GM18507 (cell line): ENCODE measurements around the gene KIAA1217.

Experiments used
- DNase-seq: peaks from one replicate; pipeline ENCODE4 v3.0.0; 2011; ENCODE audit warnings: low read depth; ENCODE audit not compliant: insufficient read length; ENCODE audit errors: extremely low spot score
- FAIRE-seq: peaks from 2 replicates; lab custom pipeline; 2011; peaks lifted over from hg19 to GRCh38; lab: Jason Lieb, UNC

Gene KIAA1217

GRCh38 chr10:24550680-24551079 lies 341.7 kb downstream of the KIAA1217 start:
- no peak for DNase-seq
- no peak for FAIRE-seq

- FAIRE-seq (no peak), DNase-seq (no peak)
Observed at GRCh38 chr10:24551161-24551560, 342.2 kb downstream of the KIAA1217 start.

DNA sequence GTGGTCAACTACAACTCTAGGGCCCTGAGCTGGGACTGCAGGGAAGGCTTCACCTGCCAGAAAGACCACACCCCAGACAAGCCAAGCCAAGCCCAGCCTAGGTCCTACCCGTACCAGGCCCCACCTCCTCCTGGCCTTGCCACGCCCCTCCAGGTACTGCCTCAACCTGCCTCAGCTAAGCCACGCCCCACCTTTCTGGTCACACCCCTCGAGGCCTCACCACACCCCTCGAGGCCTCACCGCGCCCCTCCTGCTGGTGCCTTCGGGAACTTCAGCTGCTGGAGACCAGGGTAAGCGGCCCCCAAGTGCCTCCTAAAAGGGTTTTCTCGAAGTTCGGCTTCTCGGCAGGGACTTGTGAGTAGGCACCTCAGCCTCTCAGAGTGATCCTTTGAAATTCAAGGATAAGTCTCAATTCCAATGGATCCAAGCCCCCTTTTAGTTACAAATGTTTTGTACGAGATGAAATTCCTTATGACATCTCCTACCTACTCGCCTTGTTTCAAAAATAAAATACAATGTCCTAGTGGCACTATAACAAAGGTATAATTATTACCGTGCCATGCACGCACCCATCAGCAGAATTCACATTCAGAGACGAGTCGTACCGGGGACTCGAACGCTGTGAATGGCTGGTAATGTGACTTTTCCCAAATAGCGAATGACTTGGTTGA lies 343.5 kb downstream of the KIAA1217 start:
- no peak for FAIRE-seq
- peak; percentile 12 for DNase-seq

- DNase-seq, result no peak
- FAIRE-seq, result no peak
Observed at GRCh38 chr10:24553051-24553612, 344.2 kb downstream of the KIAA1217 start.

DNA sequence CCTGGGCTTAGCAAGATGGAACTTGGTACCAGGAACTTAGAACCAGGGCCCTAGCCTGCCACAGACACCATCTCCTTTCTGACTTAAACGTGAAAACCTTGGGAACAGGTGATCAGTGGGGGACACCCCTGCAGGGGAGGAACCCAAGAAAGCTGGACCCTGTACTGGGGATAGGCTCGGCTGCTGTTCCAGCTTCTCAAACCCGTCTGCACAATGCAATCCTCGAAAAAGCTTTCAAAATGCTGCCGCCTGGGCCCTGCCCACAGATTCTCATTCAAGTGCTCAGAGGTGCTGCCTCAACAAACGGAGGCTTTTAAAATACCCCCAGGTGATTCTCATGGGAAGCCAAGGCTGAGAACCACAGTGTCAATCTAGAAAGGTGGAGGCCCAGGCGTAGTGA lies 345.1 kb downstream of the KIAA1217 start:
- DNase-seq (no peak), FAIRE-seq (no peak)

- DNase-seq (no peak), FAIRE-seq (no peak)
Observed at GRCh38 chr10:24556126-24556749, 347.3 kb downstream of the KIAA1217 start.

GRCh38 chr10:24556750-24557742 lies 348.1 kb downstream of the KIAA1217 start:
- peak; percentile 12 for DNase-seq
- peak; percentile 60 for FAIRE-seq

GRCh38 chr10:24561453-24561852 lies 352.5 kb downstream of the KIAA1217 start:
- no peak for DNase-seq
- no peak for FAIRE-seq

GRCh38 chr10:24568042-24568441 lies 359.1 kb downstream of the KIAA1217 start:
- FAIRE-seq (no peak), DNase-seq (no peak)

- no peak for FAIRE-seq
Observed at GRCh38 chr10:24569330-24569796, 360.4 kb downstream of the KIAA1217 start.

DNA sequence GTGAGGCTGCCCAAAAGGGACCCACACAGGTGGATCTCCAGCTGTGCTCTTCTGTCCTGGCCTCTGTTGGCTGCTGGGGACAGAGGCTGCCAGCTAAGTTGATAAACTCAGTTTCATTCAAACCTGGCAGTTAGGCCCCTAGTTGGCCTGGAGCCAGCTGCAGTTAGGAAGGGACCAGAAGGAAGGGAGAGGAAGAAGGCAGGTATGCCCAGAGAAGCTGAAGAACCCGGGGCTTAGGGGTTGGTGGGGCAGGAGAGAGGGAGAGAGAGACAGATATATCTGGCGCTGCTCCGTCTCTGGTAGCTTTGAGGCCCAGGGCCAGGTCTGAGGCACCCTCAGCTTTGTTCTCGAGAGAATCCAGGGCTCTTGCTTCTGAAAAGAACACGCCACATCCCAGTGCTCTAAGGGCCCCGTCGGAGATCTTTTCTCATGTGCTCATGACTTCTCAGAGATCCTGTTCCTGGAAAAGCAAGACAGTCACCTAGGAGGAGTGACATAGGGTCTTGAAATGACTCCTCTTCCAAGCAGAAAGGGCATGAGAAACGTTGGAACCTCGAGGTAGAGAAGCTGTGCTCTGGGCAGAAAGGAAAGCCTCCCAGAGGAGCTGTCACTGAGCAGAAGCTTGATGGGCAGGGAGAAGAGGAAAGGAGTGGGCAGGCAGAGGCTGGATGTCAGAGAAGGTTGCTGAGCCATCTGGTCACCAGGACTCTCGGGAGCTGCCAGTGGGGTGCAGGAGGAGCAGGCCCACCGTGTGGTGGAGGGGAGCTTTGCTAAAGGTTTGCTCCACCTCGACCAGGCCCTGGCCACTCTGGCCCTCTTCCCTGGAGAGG lies 361.1 kb downstream of the KIAA1217 start:
- no peak for DNase-seq
- FAIRE-seq, result no peak

More at GRCh38 chr10:24569330-24569796, 360.4 kb downstream of the KIAA1217 start:
- no peak for DNase-seq

DNA sequence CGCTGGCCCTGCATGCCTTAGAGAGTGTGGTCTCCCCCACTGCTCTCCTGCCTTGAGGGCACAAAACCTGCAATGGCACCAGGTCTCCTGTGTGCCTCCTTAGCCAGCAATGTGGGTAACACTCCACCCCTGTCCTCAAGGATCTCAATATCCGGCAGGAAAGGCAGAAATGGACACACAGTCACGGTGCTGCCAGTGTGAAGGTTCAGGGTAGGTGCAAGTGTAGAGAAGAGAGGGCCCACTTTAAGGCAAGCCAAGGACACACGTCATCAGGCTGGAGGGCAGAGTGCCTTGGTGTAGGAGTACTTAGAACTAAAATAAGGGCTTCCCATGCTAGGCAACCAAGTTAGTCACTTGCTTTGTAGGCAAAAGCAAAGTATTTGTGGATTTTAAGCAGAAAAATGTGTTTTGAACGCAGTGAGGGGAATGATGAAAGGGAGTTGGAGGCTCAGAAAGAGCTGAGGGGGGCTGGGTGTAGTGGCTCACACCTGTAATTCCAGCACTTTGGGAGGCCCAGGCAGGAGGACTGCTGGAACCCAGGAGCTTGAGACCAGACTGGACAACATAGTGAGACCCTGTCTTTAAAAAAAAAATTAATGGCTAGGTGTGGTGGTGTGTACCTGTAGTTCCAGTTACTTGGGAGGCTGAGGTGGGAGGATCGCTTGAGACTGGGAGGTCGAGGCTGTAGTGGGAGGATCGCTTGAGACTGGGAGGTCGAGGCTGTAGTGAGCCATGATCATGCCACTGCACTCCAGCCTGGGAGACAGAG lies 361.9 kb downstream of the KIAA1217 start:
- DNase-seq (no peak), FAIRE-seq (no peak)

GRCh38 chr10:24571870-24572450 lies 363.0 kb downstream of the KIAA1217 start:
- DNase-seq (no peak), FAIRE-seq (no peak)

DNA sequence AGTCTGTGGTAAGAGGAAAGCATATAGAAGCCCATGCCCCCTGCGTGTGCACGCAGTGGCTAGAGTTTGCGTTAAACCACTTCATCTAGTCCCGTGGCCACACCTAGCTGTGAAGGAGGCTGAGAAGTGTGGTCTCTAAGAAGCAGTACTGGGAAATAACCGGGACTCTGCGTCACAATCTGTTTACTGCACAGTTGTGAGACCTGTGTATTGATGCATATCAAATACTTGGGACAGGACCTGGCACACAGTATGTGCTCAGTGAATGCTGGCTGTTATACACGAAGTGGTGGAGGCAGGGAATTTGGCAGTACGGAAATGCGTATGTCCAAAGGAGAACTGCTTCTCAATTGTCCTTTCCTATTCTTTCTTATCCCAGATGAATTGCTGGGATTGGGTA lies 365.2 kb downstream of the KIAA1217 start:
- DNase-seq (no peak), FAIRE-seq (no peak)

- FAIRE-seq (no peak), DNase-seq (no peak)
Observed at GRCh38 chr10:24574578-24575155, 365.7 kb downstream of the KIAA1217 start.

DNA sequence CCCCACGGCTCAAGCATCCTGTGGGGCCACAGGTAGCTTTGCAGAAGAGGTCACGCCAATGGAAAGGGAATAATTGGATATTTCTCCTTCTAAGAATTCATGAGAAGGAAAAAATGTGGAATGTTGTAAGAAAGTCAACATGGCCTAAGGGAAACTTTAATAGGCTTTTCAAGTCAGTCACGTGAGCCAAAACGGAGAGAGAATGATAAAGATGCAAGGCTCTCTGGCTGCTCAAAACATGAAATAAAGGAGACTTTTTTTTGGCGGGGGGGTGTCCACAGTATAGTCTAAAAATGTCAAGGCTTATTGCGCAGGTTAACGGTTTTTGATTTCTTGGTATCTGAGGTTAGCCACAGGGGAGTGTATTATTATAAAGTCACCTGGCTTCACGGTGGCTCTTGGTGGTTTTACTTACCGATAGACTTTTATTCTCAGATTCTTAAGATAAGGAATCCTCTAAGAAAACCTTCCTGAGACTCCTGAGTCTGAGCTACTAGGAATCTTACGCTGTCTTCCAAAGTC lies 366.6 kb downstream of the KIAA1217 start:
- DNase-seq, result no peak
- FAIRE-seq, result no peak

DNA sequence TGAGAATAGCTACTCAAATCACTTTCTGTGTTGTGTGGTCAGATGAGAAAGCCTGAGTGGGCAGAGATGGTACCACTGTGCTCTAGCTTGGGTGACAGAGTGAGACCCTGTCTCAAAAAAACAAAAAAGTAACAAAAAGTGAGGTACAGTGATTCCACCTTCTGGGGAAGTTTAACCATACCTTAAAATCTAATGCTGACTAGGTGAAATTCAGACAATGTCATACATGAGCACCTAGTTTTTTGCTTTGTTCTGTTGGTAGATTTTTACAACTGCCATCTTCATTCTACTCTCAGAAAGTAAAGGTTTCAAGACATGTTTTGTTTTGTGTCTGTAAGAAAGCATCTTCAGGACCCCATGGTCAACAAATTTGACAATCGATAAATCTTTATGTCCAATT lies 370.5 kb downstream of the KIAA1217 start:
- FAIRE-seq (no peak), DNase-seq (no peak)
